NCI-H2171 treated with DMSO at 0.1 percent for 48 hours (cell line): ENCODE data around the gene TEAD3.

Source experiments
- DNase-seq: peaks from one replicate; lab custom pipeline; 2025; lab: John Stamatoyannopoulos, UW

The TEAD3 gene

GRCh38 chr6:35475573-35475972 is 21.3 kb downstream of the TEAD3 start:
- DNase-seq: no peak

GRCh38 chr6:35474942-35475570 is 21.8 kb downstream of the TEAD3 start:
- DNase-seq: no peak

GRCh38 chr6:35474131-35474941 is 22.5 kb downstream of the TEAD3 start:
- DNase-seq: no peak

- DNase-seq: no peak
These were observed 23.1 kb downstream of the TEAD3 start for GRCh38 chr6:35473850-35474130.

- DNase-seq: no peak
These were observed 23.6 kb downstream of the TEAD3 start for GRCh38 chr6:35473075-35473849.

- DNase-seq: no peak
These were observed 25.0 kb downstream of the TEAD3 start for GRCh38 chr6:35471836-35472345.

GRCh38 chr6:35470663-35471120 is 26.2 kb downstream of the TEAD3 start:
- DNase-seq: no peak

GRCh38 chr6:35469751-35470662 is 26.9 kb downstream of the TEAD3 start:
- no peak for DNase-seq

- DNase-seq: no peak
These were observed 27.7 kb downstream of the TEAD3 start for GRCh38 chr6:35468980-35469750.

GRCh38 chr6:35468181-35468979 is 28.5 kb downstream of the TEAD3 start, which contains the start of gene RPL10A:
Gene RPL10A, plus strand, starts transcription at chr6:35468401. Its CDS starts 34 bp downstream, at chr6:35468435.
- DNase-seq: peak; percentile 95

- DNase-seq: no peak
These were observed 31.2 kb downstream of the TEAD3 start for GRCh38 chr6:35465646-35466045.

- no peak for DNase-seq
These were observed 33.6 kb downstream of the TEAD3 start for GRCh38 chr6:35463292-35463691.

GRCh38 chr6:35461270-35461669 is 35.6 kb downstream of the TEAD3 start:
- no peak for DNase-seq

GRCh38 chr6:35457907-35458306 is 39.0 kb downstream of the TEAD3 start:
- no peak for DNase-seq

- peak; percentile 69 for DNase-seq
These were observed 42.3 kb downstream of the TEAD3 start for GRCh38 chr6:35454391-35455110.

- peak; percentile 35 for DNase-seq
These were observed 43.6 kb downstream of the TEAD3 start for GRCh38 chr6:35453236-35453635.

GRCh38 chr6:35452183-35453090 is 44.4 kb downstream of the TEAD3 start, which contains the start of gene FANCE:
Gene FANCE, plus strand, starts transcription at chr6:35452338. Its CDS starts 208 bp downstream, at chr6:35452546.
- peak; percentile 76 for DNase-seq
